ENCODE results near the gene KCNN4.
"Not testable (repeated sequence)": the region's sequence is repeated elsewhere in the genome, so short reads cannot be mapped to it uniquely, and the experiment has no call there.

KCNN4 gene

GRCh38 chr19:43780706-43781525 is at the start of gene KCNN4:
Gene KCNN4, minus strand, starts transcription at chr19:43780973. Its CDS starts 112 bp downstream, at chr19:43780861.
- peak; percentile 49 for DNase-seq

- peak; percentile 79 for DNase-seq
Measured at GRCh38 chr19:43826787-43827754, 46.3 kb upstream of the KCNN4 start, which contains the start of gene ZNF283. Gene ZNF283, plus strand, starts transcription at chr19:43827321. Its CDS starts 6,184 bp downstream, at chr19:43833505.

- not testable (repeated sequence) for DNase-seq
Measured at GRCh38 chr19:43824572-43824971, 43.8 kb upstream of the KCNN4 start.

GRCh38 chr19:43823856-43824255 is 43.1 kb upstream of the KCNN4 start:
- not testable (repeated sequence) for DNase-seq

GRCh38 chr19:43820884-43821215 is 40.1 kb upstream of the KCNN4 start:
- DNase-seq, result no peak

GRCh38 chr19:43820098-43820883 is 39.5 kb upstream of the KCNN4 start:
- no peak for DNase-seq

GRCh38 chr19:43818500-43818899 is 37.7 kb upstream of the KCNN4 start:
- DNase-seq, result no peak

- not testable (repeated sequence) for DNase-seq
Measured at GRCh38 chr19:43817454-43817853, 36.7 kb upstream of the KCNN4 start.

- no peak for DNase-seq
Measured at GRCh38 chr19:43814663-43815352, 34.0 kb upstream of the KCNN4 start.

- no peak for DNase-seq
Measured at GRCh38 chr19:43812688-43813087, 31.9 kb upstream of the KCNN4 start.

GRCh38 chr19:43812259-43812658 is 31.5 kb upstream of the KCNN4 start:
- no peak for DNase-seq

GRCh38 chr19:43811837-43812236 is 31.1 kb upstream of the KCNN4 start:
- no peak for DNase-seq

GRCh38 chr19:43809762-43810696 is 29.3 kb upstream of the KCNN4 start:
- peak; percentile 78 for DNase-seq

- DNase-seq, result no peak
Measured at GRCh38 chr19:43807651-43808050, 26.9 kb upstream of the KCNN4 start.

GRCh38 chr19:43806848-43807247 is 26.1 kb upstream of the KCNN4 start:
- no peak for DNase-seq

GRCh38 chr19:43806401-43806800 is 25.6 kb upstream of the KCNN4 start:
- DNase-seq, result not testable (repeated sequence)

- DNase-seq, result no peak
Measured at GRCh38 chr19:43804432-43804831, 23.7 kb upstream of the KCNN4 start.

GRCh38 chr19:43802216-43802951 is 21.6 kb upstream of the KCNN4 start, which contains the start of gene LYPD5:
Gene LYPD5, minus strand, starts transcription at chr19:43802447. Its CDS starts 67 bp downstream, at chr19:43802380.
- DNase-seq, result no peak

- no peak for DNase-seq
Measured at GRCh38 chr19:43799502-43800142, 18.8 kb upstream of the KCNN4 start.
